Measurements from ENCODE around the gene RAB3GAP2.

RAB3GAP2 gene

DNA sequence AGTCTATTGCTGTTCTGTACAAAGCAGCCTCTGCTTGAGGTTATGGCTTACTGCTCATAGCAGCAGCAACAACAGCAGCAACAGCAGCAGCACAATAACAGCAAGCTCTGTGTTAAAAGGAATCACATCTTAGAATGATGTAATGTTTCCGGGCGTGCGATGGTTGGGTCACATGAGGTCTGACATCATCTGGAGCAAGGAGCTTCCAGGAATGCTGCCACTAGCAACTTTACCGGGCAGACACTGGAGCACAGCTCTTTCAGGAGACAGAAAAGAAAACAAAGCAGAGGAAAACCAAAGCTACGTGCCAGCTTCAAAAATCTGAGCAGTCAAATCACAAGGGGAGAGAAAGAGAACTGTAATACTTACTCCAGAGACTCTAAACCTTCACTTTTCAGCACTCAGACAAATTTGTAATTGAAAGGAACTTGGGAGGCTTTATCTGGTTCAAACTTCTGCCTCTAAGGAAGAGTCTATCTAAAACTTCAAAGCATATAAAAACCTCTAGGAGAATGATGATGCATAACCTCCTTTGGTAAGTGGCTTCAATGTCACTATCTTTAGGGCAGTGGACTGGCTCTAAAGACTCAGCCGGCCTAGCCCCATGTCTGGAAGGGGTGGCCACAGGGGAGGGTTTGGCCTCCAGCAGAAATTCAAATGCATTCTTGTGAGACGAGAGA is 28.3 kb upstream of the RAB3GAP2 start:
- no peak overlapping the region for H3K4me3 ChIP-seq (ENCODE audit: low read depth, low read length)
- TF ChIP-seq, protein P1, sequence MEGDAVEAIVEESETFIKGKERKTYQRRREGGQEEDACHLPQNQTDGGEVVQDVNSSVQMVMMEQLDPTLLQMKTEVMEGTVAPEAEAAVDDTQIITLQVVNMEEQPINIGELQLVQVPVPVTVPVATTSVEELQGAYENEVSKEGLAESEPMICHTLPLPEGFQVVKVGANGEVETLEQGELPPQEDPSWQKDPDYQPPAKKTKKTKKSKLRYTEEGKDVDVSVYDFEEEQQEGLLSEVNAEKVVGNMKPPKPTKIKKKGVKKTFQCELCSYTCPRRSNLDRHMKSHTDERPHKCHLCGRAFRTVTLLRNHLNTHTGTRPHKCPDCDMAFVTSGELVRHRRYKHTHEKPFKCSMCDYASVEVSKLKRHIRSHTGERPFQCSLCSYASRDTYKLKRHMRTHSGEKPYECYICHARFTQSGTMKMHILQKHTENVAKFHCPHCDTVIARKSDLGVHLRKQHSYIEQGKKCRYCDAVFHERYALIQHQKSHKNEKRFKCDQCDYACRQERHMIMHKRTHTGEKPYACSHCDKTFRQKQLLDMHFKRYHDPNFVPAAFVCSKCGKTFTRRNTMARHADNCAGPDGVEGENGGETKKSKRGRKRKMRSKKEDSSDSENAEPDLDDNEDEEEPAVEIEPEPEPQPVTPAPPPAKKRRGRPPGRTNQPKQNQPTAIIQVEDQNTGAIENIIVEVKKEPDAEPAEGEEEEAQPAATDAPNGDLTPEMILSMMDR (IDR thresholded peaks at IDR 0.05; ENCODE audit: low read depth, low read length, missing control alignments) = no peak
- no peak for DNase-seq (ENCODE audit: low read depth)

DNA sequence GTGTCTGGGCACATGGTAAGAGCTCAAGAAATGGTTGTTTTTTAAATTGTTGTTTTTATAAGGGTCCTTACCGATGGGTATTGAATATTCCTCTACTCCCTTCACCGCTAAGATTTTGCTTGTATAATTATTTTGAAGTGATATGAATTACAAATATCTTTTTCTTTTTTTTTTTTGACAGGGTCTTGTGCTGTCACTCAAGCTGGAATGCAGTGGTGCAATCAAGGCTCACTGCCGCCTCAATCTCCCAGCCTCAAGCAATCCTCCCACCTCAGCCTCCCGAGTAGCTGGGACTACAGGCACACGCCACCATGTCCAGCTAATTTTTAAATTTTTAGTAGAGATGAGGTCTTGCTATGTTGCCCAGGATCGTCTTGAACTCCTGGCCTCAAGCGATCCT is 27.1 kb upstream of the RAB3GAP2 start:
- TF ChIP-seq, protein P1 (IDR thresholded peaks at IDR 0.05; ENCODE audit: low read depth, low read length, missing control alignments) = no peak
- no peak for DNase-seq (ENCODE audit: low read depth)
- H3K4me3 ChIP-seq (ENCODE audit: low read depth, low read length) = no peak overlapping the region

DNA sequence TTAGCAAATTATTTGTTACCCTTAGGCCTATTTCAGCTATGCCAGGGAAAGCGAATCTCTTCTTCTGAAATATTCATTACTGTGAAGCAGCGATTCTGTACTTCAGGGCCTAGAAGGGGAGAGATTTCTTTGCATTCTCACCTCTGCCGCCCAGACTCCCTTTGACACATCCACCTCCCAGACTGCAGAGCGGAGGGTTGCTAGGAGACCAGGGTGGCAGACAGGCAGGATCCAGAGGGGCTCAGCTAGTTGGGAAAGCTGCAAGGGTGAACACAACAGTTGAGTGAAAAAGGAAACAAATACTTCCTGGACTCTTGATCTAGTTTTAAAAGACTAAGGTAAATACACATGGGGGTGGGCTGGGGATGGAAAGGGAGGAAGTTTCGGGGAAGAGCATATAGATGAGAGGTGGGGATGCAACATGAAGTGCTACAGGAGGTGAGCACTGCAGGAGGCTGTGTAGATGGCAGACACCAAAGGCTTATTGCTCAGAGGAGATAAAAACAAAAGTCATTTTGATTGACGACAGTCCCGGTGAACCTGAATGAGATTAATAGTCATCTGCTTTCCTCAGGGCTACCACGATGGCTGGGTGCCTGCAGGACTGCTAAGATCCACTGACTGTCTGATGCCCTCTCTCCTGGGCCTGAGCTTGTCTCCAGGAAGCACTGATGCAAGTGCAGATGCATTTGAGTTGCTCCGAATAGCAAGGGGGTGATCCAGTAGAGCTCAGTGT is 26.4 kb upstream of the RAB3GAP2 start:
- TF ChIP-seq, protein P1 (IDR thresholded peaks at IDR 0.05; ENCODE audit: low read depth, low read length, missing control alignments) = no peak
- DNase-seq (ENCODE audit: low read depth) = no peak
- H3K4me3 ChIP-seq (ENCODE audit: low read depth, low read length) = no peak overlapping the region

DNA sequence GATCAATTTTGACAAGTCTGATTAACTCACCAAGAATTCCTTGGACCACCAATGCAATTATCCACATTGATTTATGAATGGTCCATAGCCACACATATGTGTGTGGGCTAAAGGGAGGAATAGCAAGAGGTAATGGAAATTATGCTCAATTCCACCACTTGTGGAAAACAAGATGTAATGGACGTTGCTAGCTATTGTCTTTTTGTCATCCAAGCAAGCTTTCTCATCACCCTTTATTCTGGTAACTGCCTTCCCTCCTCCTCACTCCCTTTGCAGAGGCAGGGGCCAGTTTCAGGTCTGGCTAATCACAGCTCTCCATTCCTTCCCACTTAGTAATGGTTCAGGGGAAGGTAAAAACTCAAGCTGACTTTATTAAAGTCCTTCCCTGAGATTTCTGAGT is 24.7 kb upstream of the RAB3GAP2 start:
- DNase-seq (ENCODE audit: low read depth) = no peak
- TF ChIP-seq, protein P1 (IDR thresholded peaks at IDR 0.05; ENCODE audit: low read depth, low read length, missing control alignments) = no peak
- no peak overlapping the region for H3K4me3 ChIP-seq (ENCODE audit: low read depth, low read length)

DNA sequence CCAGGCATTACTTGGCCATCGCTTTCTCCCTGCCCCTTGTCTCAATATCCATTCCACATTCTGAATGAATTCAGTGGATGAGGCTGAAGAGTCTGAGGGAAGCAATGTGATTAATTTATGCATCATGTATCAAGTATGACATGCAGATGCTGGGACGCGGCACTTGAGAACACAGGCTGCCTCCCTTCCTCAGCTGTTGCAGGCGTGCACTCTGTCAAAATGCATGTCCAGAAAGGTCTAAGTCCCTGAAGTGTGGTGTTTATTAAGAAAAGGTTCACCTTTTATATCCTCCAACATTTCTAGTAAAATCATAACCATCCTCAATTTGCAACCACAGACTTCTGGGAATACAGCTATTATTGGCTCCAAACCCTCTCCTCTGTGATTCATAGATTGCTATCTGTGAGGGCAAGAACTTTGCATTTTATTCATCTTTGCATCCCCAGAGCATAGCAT is 22.6 kb upstream of the RAB3GAP2 start:
- H3K4me3 ChIP-seq (ENCODE audit: low read depth, low read length) = no peak overlapping the region
- TF ChIP-seq, protein P1 (IDR thresholded peaks at IDR 0.05; ENCODE audit: low read depth, low read length, missing control alignments) = no peak
- no peak for DNase-seq (ENCODE audit: low read depth)

DNA sequence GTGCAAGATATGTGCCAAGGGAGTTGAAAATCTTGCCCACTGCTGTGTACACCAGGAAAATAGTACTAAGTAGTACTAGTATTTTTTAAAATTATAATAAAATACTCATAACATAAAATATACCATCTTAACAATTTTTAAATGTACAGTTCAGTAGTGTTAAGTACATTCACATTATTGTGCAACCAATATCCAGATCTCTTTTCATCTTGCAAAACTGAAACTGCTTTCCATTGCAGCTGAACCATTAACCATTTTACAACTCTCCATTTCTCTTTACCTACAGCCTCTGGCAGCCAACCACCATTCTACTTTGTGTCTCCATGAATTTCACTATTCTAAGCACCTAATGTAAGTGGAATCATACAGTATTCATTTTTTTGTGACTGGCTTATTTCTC is 19.3 kb upstream of the RAB3GAP2 start:
- no peak overlapping the region for H3K4me3 ChIP-seq (ENCODE audit: low read depth, low read length)
- TF ChIP-seq, protein P1 (IDR thresholded peaks at IDR 0.05; ENCODE audit: low read depth, low read length, missing control alignments) = no peak
- DNase-seq (ENCODE audit: low read depth) = no peak
